Stimulated activated CD4-positive, alpha-beta T cell treated with anti-CD3 and anti-CD28 coated beads, Interleukin-1b, Interleukin-23, amount 100 ng/mL, for 48 hours (primary cell): ENCODE data around the gene ARSD.
"Not testable (repeated sequence)": the region's sequence is repeated elsewhere in the genome, so short reads cannot be mapped to it uniquely, and the experiment has no call there.

Source experiments
- DNase-seq: peaks from one replicate; pipeline ENCODE4 v3.0.0-alpha.2; 2020

ARSD gene, protein sequence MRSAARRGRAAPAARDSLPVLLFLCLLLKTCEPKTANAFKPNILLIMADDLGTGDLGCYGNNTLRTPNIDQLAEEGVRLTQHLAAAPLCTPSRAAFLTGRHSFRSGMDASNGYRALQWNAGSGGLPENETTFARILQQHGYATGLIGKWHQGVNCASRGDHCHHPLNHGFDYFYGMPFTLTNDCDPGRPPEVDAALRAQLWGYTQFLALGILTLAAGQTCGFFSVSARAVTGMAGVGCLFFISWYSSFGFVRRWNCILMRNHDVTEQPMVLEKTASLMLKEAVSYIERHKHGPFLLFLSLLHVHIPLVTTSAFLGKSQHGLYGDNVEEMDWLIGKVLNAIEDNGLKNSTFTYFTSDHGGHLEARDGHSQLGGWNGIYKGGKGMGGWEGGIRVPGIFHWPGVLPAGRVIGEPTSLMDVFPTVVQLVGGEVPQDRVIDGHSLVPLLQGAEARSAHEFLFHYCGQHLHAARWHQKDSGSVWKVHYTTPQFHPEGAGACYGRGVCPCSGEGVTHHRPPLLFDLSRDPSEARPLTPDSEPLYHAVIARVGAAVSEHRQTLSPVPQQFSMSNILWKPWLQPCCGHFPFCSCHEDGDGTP

DNA sequence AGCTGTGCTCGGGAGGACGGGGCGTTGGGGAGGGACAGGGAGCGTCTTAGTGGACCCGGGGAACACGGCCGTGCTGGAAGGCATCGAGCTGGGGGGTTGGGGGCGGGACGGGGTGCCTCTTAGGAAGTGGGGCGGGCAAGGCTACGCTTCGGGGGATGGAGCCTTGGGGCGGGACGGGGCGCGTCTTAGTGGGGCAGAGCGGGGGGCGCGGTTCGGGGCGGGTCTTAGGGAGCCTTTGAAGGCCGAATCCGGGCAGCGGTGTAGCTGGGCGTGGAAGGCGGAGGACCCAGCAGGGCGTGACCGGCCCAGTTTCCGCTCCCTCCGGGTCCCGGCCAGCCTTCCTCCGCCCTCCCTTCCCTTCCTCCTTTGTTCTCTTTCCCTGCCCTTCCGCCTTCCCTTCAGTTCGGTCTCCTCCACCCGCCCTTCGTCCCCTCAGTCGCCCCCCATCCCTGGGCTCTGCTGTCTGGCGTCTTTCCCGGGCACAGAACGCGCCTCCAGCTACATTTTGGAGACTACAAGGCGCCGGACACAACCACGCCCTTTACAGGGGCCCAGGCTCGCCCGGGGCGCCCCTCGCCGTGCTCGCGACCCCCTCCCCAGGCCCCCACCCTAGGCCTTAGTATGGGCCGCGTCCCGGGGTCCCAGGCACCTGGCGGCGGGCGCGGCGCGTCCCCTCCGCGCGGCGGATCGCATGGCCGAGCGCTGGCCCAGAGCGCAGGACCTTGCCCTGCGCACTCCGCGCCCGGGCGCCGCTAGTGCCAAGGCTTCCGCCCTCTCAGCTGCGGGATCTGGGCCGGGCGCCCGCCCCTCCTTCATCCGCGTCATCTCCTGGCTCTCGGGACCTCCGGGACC, at the start of gene ARSD:
TSS of gene ARSD (minus strand) at position 757 of the 852 bp plus-strand sequence. CDS start at position 693, 64 bp downstream.
- peak; percentile 7 for DNase-seq

DNA sequence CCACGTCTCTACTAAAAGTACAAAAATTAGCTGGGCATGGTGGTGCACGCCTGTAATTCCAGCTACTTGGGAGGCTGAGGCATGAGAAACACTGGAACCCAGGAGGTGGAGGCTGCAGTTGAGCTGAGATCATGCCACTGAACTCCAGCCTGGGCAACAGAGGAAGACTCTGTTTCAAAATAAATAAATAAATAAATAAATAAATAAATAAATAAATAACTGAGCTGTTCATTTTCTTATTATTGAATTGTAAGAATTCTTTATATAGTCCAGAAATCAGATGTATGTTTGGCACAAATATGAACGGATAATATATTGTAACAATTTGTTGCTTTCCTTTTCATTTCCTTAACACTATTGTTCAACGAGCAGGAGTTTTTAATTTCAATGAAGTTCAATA, 49.5 kb upstream of the ARSD start:
- DNase-seq, result not testable (repeated sequence)

DNA sequence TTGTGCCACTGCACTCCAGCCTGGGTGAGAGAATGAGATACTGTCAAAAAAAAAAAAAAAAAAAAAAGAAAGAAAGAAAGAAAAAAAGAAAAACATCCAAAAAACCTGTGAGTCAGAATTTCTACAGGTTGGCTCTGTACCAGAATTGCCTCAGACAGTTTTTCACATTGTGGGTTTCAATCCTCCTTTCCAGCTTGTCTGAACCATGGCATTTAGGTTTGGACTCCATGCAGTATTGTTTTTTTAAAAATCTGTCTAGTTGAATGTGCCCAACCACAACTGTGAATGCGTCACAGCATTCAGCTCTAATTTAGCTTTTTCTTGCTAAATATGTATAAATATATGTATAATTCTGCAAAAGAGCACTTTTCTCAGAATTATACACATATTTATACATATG, 45.8 kb upstream of the ARSD start:
- DNase-seq, result no peak

DNA sequence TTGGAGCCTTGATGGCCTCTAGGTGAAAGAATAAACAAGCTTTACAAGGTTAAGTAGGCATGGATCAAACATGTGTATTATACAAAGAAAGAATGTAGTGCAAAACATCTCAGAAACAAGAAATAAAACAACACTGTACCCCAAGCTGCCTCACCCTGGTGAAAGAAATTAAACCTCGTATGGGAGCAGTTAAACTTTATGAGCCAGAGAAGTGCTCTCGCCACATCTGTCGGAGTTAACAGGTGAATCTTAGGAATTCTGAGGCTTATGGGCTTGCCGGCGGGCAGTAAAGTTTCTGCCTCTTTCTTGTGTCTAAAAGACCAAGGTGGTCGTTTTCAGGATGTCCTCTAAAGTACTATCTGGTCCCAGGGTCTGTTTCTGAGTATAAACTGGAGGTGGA, 43.3 kb upstream of the ARSD start:
- no peak for DNase-seq

DNA sequence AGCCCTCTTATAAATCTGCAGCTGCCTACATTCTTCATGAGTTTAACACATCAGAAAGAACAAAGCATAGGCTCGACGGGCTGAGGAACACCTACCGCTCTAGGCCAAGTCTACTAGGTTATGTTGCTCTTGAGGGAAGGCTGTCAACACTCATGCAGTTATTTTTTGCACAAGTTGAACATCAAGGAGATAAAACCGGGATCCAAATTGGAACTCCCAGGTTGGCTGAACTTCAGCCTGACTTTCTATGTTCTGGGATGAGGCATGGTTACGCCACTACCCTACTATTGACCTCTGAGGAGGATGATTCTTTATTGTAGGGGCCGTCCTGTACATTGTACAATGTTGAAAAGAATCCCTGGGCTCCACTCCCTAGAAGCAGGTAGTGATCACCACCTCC, 39.9 kb upstream of the ARSD start:
- no peak for DNase-seq

DNA sequence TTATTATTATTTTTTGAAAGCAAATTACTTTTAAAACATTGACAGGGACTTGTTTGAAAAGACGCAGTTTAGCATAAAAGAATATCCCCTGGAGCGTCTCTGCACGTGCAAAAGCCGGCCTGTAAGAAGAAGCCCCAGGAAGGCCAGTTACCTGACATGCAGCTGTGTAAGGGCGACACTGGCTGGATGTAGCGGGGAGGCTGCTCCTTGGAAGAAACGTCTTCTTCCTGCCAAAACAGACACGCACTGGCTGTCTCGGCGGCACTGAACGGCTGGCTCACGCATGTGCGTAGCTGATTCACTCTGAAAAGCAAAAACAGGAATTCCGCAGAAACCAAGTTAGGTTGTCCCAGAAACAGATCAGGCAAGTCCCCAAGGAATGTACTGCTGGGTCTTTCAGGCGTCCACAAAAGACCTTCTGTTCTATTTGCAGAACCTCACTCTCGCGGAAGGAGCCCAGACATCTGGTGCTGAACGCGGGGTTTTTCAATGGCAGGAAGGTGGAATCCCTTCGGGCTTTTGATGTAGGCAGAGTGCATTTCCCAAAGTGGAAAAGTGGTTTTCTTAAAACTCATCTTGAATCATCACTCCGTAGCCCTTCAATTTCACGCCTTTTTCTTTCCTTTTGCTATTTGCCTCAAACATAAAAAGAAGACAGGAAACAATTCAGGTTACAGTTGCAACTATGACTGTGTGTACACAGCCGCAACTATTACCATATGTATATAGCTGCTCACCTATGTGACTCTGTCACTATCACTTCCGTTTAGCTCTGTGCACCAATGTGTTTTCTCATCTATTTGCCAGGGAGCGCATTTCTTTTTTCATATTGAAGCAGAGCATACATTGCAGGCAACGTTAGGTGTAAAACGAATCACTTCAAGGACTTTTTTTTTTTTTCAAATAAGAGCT, 39.1 kb upstream of the ARSD start:
- DNase-seq, result peak; percentile 14

DNA sequence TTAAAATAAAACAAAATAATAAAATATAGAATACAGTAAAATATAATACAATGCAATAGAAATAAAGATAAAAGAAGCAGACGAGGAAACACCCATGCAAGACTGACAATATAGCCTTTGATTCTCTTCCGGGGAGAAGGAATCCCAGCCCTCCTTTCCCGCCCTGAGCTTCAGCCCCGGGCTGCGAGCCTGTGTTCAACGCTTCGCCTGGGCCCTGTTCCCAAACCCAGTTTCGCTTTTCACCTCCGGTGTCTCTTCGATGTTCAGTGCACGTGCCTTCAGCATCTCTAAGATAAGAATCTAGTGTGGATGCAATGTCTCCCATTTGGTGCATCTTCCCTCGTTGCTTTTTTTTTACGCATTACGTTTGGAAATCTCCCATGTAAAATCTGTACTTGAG, 38.4 kb upstream of the ARSD start:
- no peak for DNase-seq

DNA sequence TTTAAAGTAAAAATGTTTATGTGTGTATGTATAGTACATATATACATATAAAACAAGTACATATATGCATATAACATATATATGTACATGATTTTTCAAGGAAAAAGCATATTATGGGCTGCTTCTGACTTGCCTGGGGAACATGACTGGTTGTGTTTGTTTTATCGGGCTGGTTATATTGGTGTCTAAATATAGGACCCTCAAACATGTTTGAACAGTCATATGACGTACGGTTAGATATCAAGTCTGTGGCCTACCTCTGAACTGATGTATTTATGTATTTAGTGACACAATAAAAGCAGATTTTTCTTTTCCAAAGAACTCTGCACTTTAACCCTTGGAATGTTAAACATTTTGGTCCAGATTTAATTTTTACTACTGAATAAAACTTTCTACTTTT, 37.9 kb upstream of the ARSD start:
- DNase-seq, result no peak

DNA sequence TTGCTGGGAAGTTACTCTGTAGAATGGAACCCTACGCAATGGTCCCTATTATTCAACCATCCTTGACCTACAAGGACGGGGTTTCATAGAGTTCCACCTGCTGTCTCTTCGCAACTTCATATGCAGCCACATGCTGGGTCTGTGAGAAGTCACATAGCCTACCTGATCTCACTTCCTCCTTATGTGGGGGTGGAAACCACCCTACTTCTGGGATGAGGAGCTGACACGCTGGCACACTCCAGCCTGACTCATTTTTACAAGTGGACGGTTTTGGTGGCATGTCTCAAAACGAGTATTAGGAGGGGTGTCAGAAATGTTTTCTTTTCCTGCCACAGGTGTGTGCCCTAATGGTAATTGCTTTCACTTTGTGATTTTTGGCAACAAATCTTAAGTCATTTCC, 36.8 kb upstream of the ARSD start:
- DNase-seq, result peak; percentile 13

DNA sequence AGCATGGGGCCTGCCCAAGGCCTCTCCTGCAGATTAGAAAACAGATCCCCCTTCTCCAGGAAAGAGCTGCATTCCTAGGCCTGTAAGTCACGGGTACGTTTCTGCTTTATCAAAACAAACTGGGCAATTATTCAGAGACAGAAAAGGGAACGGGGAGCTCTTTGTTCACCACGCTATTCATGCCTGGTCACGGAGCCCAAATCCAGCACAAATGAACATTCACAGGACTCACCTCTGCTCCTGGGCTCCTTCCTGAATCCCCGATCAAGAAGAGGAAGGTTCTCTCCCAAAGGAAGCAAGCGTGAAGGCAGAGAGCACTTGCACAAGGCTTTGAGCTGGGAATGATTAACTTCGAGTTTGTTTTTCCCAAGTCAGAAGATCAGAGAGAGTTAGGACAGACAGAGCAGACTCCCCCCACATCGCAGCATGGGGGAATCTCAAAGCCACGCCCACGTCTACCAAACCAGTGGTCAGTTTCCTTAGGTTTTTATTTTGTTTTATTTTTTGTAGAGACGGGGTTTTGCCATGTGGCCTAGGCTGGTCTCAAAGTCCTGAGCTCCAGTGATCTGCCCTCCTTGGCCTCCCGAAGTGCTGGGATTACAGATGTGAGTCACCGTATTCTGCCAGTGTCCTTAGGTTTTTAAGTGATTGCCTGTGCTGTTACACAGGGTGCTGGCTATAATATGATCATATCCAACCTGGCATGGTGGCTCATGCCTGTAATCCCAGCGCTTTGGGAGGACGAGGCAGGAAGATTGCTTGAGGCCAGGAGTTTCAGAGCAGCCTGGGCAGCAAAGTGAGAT, 35.1 kb upstream of the ARSD start:
- not testable (repeated sequence) for DNase-seq

DNA sequence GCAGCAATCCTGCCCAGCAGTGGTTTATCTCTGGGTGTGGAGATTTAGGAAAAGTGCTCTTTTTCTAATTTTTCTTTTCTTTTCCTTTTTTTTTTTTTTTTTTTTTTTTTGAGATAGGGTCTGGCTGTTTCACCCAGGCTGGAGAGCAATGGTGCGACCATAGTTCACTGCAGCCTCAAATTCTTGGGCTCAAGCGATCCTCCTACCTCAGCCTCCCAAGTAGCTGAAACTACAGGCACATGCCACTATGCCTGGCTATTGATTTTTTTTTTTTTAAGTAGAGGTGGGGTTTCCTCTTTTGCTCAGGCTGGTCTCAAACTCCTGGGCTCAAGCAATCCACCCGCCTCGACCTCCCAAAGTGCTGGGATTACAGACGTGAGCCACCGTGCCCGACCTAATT, 34.3 kb upstream of the ARSD start:
- DNase-seq, result not testable (repeated sequence)

DNA sequence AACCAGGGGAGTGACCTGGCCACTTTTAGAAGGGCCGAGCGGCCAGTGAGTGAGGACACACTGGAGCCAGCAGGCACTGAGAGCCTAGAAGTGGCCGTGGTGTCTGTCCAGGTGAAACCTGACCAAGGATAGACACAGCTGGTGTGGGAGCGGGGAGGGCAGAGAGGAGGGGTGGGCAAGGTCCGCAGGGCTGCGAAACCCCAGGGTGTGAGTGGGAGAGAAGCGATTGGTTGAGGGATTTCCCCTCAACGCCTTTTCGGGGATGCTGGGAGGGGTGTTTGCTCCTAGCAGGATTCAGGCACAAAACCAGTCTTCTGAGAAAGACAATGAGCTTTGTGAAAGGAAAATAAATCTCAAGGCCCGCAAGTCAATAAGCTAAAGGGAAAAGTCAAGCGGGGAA, 33.2 kb upstream of the ARSD start:
- DNase-seq, result no peak

DNA sequence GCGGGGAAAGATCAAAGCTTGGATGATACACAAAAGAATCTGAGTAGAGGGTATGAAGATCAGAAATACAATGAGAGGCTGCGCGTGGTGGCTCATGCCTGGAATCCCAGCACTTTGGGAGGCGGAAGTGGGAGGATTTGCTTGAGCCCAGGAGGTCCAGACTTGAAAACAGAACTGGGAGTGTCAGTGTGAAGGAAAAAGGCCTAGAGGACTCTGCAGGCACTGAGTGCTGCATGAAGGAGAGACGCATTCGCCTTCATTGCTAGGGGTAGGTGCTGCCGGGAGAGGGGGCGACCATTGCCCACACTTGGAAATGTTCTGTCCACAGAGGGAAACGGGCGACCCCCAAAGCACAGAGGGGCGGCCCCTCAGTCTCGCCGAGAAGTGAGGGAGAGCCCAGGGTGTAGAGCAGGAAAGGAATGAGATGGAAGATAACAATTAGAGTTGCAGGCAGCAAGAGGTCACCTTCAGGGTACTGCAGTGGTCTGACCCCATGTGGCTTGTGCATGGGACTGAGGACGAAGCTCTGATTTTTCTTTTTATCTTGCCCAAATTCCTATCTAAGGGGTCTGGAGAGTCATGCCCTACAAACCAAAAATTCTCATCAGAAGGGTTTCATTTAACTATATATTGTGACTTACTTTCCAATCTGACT, 31.8 kb upstream of the ARSD start:
- no peak for DNase-seq

DNA sequence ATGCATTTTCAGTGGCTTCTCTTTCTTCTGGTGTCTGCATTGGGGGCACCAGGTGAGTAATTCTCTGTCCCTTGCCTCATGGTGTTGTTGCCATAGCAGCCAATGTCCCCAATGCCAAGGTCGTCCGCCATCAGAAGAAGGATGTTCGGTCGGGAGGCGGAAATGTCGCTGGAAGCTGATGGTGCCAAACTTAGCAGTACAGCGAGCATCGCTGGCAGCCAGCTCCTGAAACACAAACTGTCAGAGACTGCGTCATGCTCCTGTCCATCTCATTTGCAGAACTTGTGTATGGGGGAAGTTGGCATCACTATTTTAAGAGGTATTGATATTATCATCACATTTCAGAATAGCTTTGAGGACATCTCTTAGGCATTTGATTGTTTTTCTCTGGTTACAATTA, 29.1 kb upstream of the ARSD start:
- DNase-seq, result no peak

DNA sequence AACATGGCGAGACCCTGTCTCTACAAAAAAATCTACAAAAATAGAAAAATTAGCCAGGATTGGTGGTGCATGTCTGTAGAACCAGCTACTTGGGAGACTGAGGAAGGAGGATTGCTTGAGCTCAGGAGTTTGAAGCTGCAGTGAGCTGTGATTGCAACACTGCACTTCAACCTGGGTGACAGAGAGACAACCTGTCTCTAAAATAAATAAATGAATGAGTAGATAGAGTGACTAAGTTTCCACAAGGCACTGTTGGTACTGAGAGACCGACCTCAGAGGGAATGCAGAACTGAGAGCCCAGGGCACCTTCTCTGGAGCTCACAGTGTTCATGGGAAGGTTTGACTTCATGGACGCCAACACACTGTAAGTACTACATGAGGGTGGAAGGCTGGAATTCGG, 26.7 kb upstream of the ARSD start:
- no peak for DNase-seq

DNA sequence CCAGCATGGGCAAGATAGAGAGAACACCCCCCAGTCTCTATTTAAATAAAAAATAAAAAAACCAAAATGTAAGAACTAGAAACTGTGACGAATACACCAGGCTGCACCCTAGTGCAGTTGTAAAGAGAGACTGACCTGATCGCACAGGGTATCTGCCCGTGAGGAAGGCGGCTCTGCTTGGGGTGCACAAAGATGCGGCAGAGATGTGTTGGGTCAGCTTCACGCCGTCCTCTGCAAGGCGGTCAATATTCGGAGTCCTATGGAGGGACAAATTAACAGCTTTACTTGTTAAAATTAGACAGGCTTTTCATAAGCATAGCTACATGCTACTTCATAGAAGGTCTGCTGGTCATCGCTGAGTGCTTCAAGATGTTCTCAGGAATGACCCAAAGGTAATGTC, 26.1 kb upstream of the ARSD start:
- DNase-seq, result no peak

DNA sequence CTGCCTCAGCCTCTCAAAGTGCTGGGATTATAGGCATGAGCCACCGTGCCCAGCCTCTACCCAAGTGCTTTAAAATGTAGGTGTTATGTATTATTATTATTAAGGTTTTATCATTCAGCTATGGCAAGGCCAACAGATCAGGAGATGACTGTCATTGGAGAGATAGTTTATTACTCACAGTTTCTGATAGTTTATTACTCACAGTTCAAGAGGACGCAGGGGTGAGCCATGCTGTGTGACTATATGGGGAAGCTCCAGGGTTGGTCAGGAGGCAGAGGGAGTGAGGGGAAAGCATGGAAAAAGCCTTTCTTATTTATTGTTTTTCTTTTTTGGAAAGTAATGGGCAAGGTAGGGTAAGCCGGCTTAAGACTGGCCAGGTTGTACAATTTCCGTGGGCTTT, 25.4 kb upstream of the ARSD start:
- no peak for DNase-seq

DNA sequence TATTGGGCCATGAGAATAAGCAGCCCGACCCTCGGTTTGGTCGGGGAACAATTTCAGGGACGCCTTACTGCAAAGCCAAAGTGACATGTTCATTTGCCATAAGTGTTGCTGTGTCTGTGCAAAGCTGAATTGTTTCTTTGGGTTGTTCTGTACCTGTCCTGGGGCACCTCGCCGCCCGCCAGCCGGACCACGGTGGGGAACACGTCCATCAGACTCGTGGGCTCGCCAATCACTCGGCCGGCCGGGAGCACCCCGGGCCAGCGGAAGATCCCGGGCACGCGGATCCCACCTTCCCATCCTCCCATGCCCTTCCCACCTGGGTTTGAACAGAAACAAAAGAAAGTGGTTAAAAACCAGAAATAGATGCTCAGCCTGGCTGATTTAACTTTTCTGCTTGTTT, 8.8 kb upstream of the ARSD start:
- DNase-seq, result not testable (repeated sequence)

DNA sequence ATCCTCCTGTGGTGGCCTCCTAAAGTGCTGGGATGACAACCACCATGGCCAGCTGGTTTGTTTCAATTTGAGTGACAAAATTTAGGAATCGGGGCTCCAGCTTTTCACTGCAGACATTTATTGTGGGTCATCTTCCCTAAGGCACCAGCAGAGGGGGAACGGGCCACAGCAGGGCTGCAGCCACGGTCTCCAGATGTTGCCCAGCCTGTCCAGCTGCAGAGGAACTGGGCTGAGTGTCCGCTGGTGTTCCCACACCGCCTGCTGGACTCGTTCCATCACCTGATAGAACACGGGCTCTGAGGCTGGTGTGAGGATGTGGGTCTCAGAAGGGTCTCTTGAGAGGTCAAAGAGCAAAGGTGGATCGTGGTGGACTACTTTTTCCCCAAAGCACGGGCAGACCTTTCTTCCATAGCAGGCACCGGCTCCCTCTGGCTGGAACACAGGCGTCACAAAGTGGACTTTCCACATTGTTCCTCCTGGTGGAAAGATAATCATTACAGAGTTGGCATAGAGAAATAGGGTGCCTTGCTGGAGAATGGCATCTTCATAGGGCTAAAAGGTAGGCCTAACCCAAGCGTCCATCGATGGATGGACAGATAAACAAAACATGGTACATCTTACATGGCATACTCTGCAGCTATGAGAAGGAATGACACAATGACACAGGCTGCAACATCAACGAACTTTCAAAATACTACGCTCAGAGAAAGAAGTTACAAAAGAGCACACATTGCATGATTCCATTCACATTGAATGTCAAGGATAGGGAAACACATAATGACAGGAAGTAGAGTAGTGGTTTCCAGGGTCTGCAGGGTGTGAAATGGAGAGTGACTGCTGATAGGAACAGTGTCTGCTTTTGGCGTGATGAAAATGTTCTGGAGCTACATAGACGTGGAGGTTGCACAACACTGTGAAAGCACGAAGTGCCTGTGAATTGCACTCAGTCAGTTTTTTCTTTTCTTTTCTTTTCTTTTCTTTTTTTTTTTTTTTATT, 5.9 kb upstream of the ARSD start:
- DNase-seq, result no peak
